ENCODE data around the gene MT1G.

MT1G gene

GRCh38 chr16:56633535-56633934 is 34.3 kb downstream of the MT1G start:
- no peak overlapping the region for H3K4me2 ChIP-seq (ENCODE audit: low read length)
- H3K4me1 ChIP-seq (ENCODE audit: control insufficient read depth, low read length), result no peaks in the 10 kb centered on the region
- no peaks in the 10 kb centered on the region for H3K79me2 ChIP-seq (ENCODE audit: control insufficient read depth, low read length)
- no peaks in the 10 kb centered on the region for H3K36me3 ChIP-seq (ENCODE audit: control insufficient read depth, low read length)
- peaks cover 61% of the 10 kb centered on the region for H3K27me3 ChIP-seq (ENCODE audit: control insufficient read depth, low read length)
- TF ChIP-seq, protein P1, sequence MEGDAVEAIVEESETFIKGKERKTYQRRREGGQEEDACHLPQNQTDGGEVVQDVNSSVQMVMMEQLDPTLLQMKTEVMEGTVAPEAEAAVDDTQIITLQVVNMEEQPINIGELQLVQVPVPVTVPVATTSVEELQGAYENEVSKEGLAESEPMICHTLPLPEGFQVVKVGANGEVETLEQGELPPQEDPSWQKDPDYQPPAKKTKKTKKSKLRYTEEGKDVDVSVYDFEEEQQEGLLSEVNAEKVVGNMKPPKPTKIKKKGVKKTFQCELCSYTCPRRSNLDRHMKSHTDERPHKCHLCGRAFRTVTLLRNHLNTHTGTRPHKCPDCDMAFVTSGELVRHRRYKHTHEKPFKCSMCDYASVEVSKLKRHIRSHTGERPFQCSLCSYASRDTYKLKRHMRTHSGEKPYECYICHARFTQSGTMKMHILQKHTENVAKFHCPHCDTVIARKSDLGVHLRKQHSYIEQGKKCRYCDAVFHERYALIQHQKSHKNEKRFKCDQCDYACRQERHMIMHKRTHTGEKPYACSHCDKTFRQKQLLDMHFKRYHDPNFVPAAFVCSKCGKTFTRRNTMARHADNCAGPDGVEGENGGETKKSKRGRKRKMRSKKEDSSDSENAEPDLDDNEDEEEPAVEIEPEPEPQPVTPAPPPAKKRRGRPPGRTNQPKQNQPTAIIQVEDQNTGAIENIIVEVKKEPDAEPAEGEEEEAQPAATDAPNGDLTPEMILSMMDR (IDR thresholded peaks at IDR 0.05; ENCODE audit: low read depth, low read length, poor library complexity, severe bottlenecking), result no peak
- TF ChIP-seq EZH2phosphoT487 (IDR thresholded peaks at IDR 0.05; ENCODE audit: borderline replicate concordance, low read length), result no peak
- no peaks in the 10 kb centered on the region for H4K20me1 ChIP-seq (ENCODE audit: control insufficient read depth, insufficient read depth, low read depth, low read length)
- no peaks in the 10 kb centered on the region for H3K9me2 ChIP-seq (replicated peaks; ENCODE audit: control insufficient read depth, low read length)
- H3K27ac ChIP-seq (ENCODE audit: low read depth, low read length), result no peak overlapping the region
- H3K9me3 ChIP-seq (ENCODE audit: control insufficient read depth, insufficient read depth, low read length), result no peaks in the 10 kb centered on the region
- no peak overlapping the region for H3K4me3 ChIP-seq (ENCODE audit: low read length)
- no peaks in the 10 kb centered on the region for H3F3A ChIP-seq (ENCODE audit: control insufficient read depth, insufficient read depth)

DNA sequence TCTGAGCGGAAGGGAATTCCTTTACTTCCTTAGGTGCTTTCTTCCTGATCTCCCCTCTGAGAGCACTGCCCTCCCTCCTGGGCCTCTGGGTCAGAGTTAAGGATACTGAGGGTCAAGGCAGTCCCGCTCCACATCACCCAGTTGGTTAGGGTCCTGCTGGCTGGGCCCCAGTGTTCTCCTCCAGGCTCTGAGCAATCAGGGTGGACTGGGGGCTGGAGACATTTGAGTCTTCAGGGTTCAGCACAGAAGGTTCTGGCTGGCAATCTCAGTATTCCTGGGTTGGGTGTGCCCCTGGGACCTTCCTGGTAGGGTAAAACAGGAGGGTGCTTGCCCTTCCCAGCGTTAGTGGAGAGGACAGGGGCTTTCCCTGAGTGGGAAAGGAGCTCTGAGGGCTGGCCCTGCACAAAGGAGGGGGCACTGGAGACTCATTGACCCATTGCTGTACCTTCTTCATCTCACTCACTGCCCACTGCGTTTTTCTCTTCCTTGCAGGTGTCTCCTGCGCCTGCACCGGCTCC is 35.0 kb downstream of the MT1G start:
- Histone ChIP-seq H3K9me2 (replicated peaks; ENCODE audit: control insufficient read depth, low read length) (no peaks in the 10 kb centered on the region), H3F3A (ENCODE audit: control insufficient read depth, insufficient read depth) (no peaks in the 10 kb centered on the region), H3K4me2 (ENCODE audit: low read length) (no peak overlapping the region), H3K4me1 (ENCODE audit: control insufficient read depth, low read length) (no peaks in the 10 kb centered on the region), H3K27me3 (ENCODE audit: control insufficient read depth, low read length) (peaks cover 60% of the 10 kb centered on the region), H3K27ac (ENCODE audit: low read depth, low read length) (no peak overlapping the region), H3K9me3 (ENCODE audit: control insufficient read depth, insufficient read depth, low read length) (no peaks in the 10 kb centered on the region), H4K20me1 (ENCODE audit: control insufficient read depth, insufficient read depth, low read depth, low read length) (no peaks in the 10 kb centered on the region), H3K36me3 (ENCODE audit: control insufficient read depth, low read length) (no peaks in the 10 kb centered on the region), H3K79me2 (ENCODE audit: control insufficient read depth, low read length) (no peaks in the 10 kb centered on the region), H3K4me3 (ENCODE audit: low read length) (no peak overlapping the region)
- TF ChIP-seq, protein P1 (IDR thresholded peaks at IDR 0.05; ENCODE audit: low read depth, low read length, poor library complexity, severe bottlenecking), result no peak
- no peak for TF ChIP-seq EZH2phosphoT487 (IDR thresholded peaks at IDR 0.05; ENCODE audit: borderline replicate concordance, low read length)

DNA sequence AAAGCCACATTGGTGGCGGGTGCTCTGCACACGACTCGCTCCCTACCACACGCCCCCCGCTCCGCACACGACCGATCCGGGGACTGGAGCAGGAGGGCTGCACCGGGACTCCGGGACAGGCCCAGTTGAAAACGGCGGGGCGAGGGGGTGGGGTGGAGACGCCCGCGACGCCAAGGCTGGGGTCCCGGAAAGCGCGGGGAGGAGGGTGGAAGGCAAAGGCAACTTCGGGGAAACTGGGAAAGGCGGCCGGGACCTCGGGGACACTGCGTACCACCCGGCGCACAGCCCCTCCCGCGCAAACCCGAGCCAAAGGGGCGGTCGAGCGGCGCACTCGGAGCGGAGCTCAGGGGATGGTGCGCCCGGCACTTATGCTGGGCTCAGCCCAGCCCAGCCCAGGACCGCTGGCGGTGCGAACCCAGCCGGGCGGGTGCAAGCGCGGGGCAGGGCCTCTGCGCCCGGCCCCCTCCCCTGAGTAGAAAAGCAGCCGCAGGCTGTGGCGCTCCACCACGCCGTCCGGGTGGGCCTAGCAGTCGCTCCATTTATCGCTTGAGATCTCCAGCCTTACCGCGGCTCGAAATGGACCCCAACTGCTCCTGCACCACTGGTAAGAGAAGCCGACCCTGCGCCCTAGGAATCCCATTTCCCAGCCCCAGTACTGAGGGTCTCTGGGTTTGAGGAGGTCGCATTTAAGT is 35.6 kb downstream of the MT1G start, which contains the start of gene MT1M:
TSS of gene MT1M (plus strand) at position 504 of the 692 bp plus-strand sequence. CDS start at position 577, 73 bp downstream.
- H3K36me3 ChIP-seq (ENCODE audit: control insufficient read depth, low read length), result no peaks in the 10 kb centered on the region
- H3K79me2 ChIP-seq (ENCODE audit: control insufficient read depth, low read length), result no peaks in the 10 kb centered on the region
- no peaks in the 10 kb centered on the region for H3K9me2 ChIP-seq (replicated peaks; ENCODE audit: control insufficient read depth, low read length)
- H3K4me2 ChIP-seq (ENCODE audit: low read length), result no peak within 1 kb of the TSS
- no peak within 1 kb of the TSS for H3K4me3 ChIP-seq (ENCODE audit: low read length)
- TF ChIP-seq EZH2phosphoT487 (IDR thresholded peaks at IDR 0.05; ENCODE audit: borderline replicate concordance, low read length), result no peak
- TF ChIP-seq, protein P1 (IDR thresholded peaks at IDR 0.05; ENCODE audit: low read depth, low read length, poor library complexity, severe bottlenecking), result no peak
- H3F3A ChIP-seq (ENCODE audit: control insufficient read depth, insufficient read depth), result no peaks in the 10 kb centered on the region
- no peaks in the 10 kb centered on the region for H4K20me1 ChIP-seq (ENCODE audit: control insufficient read depth, insufficient read depth, low read depth, low read length)
- no peaks in the 10 kb centered on the region for H3K4me1 ChIP-seq (ENCODE audit: control insufficient read depth, low read length)
- no peaks in the 10 kb centered on the region for H3K9me3 ChIP-seq (ENCODE audit: control insufficient read depth, insufficient read depth, low read length)
- H3K27ac ChIP-seq (ENCODE audit: low read depth, low read length), result no peak within 1 kb of the TSS
- H3K27me3 ChIP-seq (ENCODE audit: control insufficient read depth, low read length), result peaks cover 56% of the 10 kb centered on the region
